MM.1S (cell line): ENCODE data around the gene OTUD1.

Source experiments
- DNase-seq: peaks from one replicate; pipeline ENCODE4 v3.0.0-alpha.2; 2015
- H2AFZ ChIP-seq: fragments of 300-600 bp; sonication (generic); 2 replicates; pipeline ENCODE4 v1.6.0; 2016; ENCODE audit warnings: antibody characterized with exemption, low read length
- H3F3A ChIP-seq: fragments of 300-600 bp; sonication (generic); 2 replicates; pipeline ENCODE4 v1.6.1; 2016; ENCODE audit warnings: mild to moderate bottlenecking, antibody characterized with exemption, low read length, moderate library complexity, mixed read lengths; ENCODE audit not compliant: insufficient read depth
- H3K27ac ChIP-seq: fragments of 300-600 bp; sonication (generic); 2 replicates; pipeline ENCODE4 v1.5.1; 2016; ENCODE audit warnings: mild to moderate bottlenecking, low read length
- H3K27me3 ChIP-seq: fragments of 300-600 bp; sonication (generic); replicated peaks from 2 replicates; pipeline ENCODE4 v1.6.0; 2016; ENCODE audit warnings: low read length; ENCODE audit not compliant: insufficient read depth
- H3K36me3 ChIP-seq: fragments of 300-600 bp; sonication (generic); replicated peaks from 2 replicates; pipeline ENCODE4 v1.6.1; 2016; ENCODE audit warnings: mild to moderate bottlenecking, low read length, mixed read lengths; ENCODE audit not compliant: insufficient read depth
- H3K4me1 ChIP-seq: fragments of 300-600 bp; sonication (generic); 2 replicates; pipeline ENCODE4 v1.6.1; 2016; ENCODE audit warnings: low read length, mixed read lengths
- H3K4me2 ChIP-seq: fragments of 300-600 bp; sonication (generic); 2 replicates; pipeline ENCODE4 v1.6.0; 2016; ENCODE audit warnings: low read depth, low read length
- H3K4me3 ChIP-seq: fragments of 300-600 bp; sonication (generic); 2 replicates; pipeline ENCODE4 v1.5.1; 2016; ENCODE audit warnings: low read length, mixed read lengths
- H3K79me2 ChIP-seq: fragments of 300-600 bp; sonication (generic); 2 replicates; pipeline ENCODE4 v1.6.1; 2016; ENCODE audit warnings: mixed run types, low read length, mixed read lengths
- H3K9ac ChIP-seq: fragments of 300-600 bp; sonication (generic); 2 replicates; pipeline ENCODE4 v1.6.1; 2016; ENCODE audit warnings: low read length, mixed read lengths
- H3K9me2 ChIP-seq: fragments of 300-600 bp; sonication (generic); replicated peaks from 2 replicates; pipeline ENCODE4 v1.6.1; 2016; ENCODE audit warnings: mild to moderate bottlenecking, low read length, mixed read lengths; ENCODE audit not compliant: insufficient read depth
- H3K9me3 ChIP-seq: fragments of 300-600 bp; sonication (generic); replicated peaks from 2 replicates; pipeline ENCODE4 v1.6.1; 2016; ENCODE audit warnings: mild to moderate bottlenecking, low read length, mixed read lengths; ENCODE audit not compliant: insufficient read depth
- H4K20me1 ChIP-seq: fragments of 300-600 bp; sonication (generic); 2 replicates; pipeline ENCODE4 v1.6.1; 2016; ENCODE audit warnings: mild to moderate bottlenecking, low read length, moderate library complexity, mixed read lengths; ENCODE audit not compliant: insufficient read depth
- EZH2 ChIP-seq: fragments of 300-600 bp; sonication (generic); optimal IDR thresholded peaks from 2 replicates; pipeline ENCODE3; 2017; ENCODE audit warnings: low read depth, mild to moderate bottlenecking, antibody characterized with exemption, low read length, mixed read lengths
- EZH2phosphoT487 ChIP-seq: fragments of 300-600 bp; sonication (generic); IDR thresholded peaks from 2 replicates; pipeline ENCODE4 v1.6.1; 2018; ENCODE audit warnings: antibody characterized with exemption, low read length
- TF ChIP-seq, protein P1 (sequence below): fragments of 300-600 bp; sonication (generic); IDR thresholded peaks from 2 replicates; pipeline ENCODE4 v1.5.1; 2016; ENCODE audit warnings: antibody characterized with exemption, low read length, mixed read lengths

OTUD1 gene

DNA sequence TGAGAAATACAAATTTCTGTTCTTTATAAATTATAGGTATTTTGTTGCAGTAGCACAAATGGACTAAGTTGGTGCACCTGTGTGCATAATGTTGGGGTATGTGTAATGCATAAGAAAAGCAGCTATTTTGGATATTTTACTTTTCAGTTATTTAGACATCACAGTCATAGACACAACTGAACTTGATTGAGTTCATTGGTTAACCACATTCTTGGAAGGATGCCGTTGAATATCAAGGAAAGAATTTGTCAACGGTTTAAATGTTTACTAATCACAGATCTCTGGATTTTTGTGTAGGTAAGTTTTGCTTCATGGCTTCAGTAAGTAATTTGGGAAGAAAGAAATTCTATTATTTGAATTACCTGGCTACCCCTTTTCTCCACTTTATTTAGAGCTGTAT, 4.1 kb downstream of the OTUD1 start:
- no peak overlapping the region for H2AFZ ChIP-seq
- no peaks in the 10 kb centered on the region for H3K27me3 ChIP-seq
- peaks cover 8% of the 10 kb centered on the region; the same call in 1 of the 2 replicates for H3K4me1 ChIP-seq
- H3K27ac ChIP-seq, result no peak overlapping the region
- no peaks in the 10 kb centered on the region for H3K9me2 ChIP-seq
- no peaks in the 10 kb centered on the region for H3K36me3 ChIP-seq
- no peak for DNase-seq
- H3K9ac ChIP-seq, result no peak overlapping the region
- 0 out of 2 replicates have a peak, but pooled peaks cover 10% of the 10 kb centered on the region for H3F3A ChIP-seq
- no peaks in the 10 kb centered on the region for H3K9me3 ChIP-seq
- peaks cover 51% of the 10 kb centered on the region for H3K79me2 ChIP-seq
- peak overlapping the region; percentile 87; the same call in 1 of the 2 replicates for H3K4me2 ChIP-seq
- no peak overlapping the region for H3K4me3 ChIP-seq
- no peaks in the 10 kb centered on the region for H4K20me1 ChIP-seq
- TF ChIP-seq EZH2phosphoT487 (no peak), EZH2 (no peak)
- TF ChIP-seq, protein P1, sequence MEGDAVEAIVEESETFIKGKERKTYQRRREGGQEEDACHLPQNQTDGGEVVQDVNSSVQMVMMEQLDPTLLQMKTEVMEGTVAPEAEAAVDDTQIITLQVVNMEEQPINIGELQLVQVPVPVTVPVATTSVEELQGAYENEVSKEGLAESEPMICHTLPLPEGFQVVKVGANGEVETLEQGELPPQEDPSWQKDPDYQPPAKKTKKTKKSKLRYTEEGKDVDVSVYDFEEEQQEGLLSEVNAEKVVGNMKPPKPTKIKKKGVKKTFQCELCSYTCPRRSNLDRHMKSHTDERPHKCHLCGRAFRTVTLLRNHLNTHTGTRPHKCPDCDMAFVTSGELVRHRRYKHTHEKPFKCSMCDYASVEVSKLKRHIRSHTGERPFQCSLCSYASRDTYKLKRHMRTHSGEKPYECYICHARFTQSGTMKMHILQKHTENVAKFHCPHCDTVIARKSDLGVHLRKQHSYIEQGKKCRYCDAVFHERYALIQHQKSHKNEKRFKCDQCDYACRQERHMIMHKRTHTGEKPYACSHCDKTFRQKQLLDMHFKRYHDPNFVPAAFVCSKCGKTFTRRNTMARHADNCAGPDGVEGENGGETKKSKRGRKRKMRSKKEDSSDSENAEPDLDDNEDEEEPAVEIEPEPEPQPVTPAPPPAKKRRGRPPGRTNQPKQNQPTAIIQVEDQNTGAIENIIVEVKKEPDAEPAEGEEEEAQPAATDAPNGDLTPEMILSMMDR, result no peak

DNA sequence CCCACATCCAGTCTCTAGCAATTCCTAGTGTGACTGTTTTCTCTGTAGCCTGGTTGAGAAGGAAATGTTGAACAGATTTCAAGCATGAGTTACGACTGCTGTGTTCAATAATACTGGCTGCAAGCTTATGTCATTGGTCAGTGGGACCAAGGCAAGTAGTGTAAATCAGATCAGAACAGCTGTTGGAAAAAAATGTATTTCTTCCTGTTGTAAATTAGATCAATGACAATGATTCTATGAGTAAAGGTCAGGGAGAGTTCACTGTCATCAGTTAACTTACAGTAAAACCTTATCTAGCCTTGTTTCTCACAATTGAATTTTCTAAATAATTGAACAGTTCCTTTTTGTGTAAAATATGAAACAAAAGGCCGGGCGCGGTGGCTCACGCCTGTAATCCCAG, 6.7 kb downstream of the OTUD1 start:
- H3K36me3 ChIP-seq, result no peaks in the 10 kb centered on the region
- H3F3A ChIP-seq, result 0 out of 2 replicates have a peak, but pooled peaks cover 16% of the 10 kb centered on the region
- H3K9me3 ChIP-seq, result no peaks in the 10 kb centered on the region
- H3K79me2 ChIP-seq, result peaks cover 44% of the 10 kb centered on the region
- no peaks in the 10 kb centered on the region for H4K20me1 ChIP-seq
- DNase-seq, result no peak
- no peak overlapping the region for H3K27ac ChIP-seq
- H2AFZ ChIP-seq, result no peak overlapping the region
- peaks cover 21% of the 10 kb centered on the region for H3K4me1 ChIP-seq
- TF ChIP-seq EZH2phosphoT487, result no peak
- TF ChIP-seq EZH2, result no peak
- TF ChIP-seq, protein P1, result no peak
- no peak overlapping the region for H3K4me3 ChIP-seq
- H3K9me2 ChIP-seq, result no peaks in the 10 kb centered on the region
- H3K9ac ChIP-seq, result no peak overlapping the region
- no peaks in the 10 kb centered on the region for H3K27me3 ChIP-seq
- H3K4me2 ChIP-seq, result no peak overlapping the region

DNA sequence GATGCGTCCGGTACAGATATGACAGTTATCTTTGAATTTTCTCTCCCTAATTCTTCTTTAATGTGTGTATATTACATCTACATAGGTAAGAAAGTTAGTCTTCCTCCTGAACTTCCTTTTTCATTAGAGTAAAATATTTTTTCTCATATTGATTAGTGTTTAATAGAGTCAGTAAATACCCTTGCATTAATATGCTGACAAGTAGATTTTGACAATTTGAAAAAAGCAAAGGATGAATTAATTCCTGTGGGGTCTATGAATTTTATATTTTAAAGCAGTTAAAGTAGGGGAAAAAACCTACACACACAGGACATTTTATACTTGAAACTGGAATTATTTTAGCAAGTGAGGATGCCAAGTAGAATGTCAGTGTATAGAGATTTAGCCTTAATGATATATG, 9.4 kb downstream of the OTUD1 start:
- Histone ChIP-seq H2AFZ (no peak overlapping the region), H4K20me1 (no peaks in the 10 kb centered on the region), H3K4me2 (peak overlapping the region; percentile 59; the same call in 1 of the 2 replicates), H3K9ac (no peak overlapping the region), H3K36me3 (no peaks in the 10 kb centered on the region), H3K4me3 (no peak overlapping the region), H3K79me2 (peaks cover 16% of the 10 kb centered on the region), H3F3A (0 out of 2 replicates have a peak, but pooled peaks cover 11% of the 10 kb centered on the region), H3K27me3 (no peaks in the 10 kb centered on the region), H3K27ac (peak overlapping the region; percentile 70; the same call in 1 of the 2 replicates), H3K9me2 (no peaks in the 10 kb centered on the region), H3K9me3 (no peaks in the 10 kb centered on the region), H3K4me1 (peaks cover 14% of the 10 kb centered on the region)
- TF ChIP-seq EZH2, result no peak
- no peak for TF ChIP-seq EZH2phosphoT487
- TF ChIP-seq, protein P1, result no peak
- no peak for DNase-seq
